Fibroblast of mammary gland (primary cell): ENCODE results near the gene NEURL1.
A peak's percentile ranks its signal among the peaks of the same experiment; 100 is the strongest.

Experiments used
- DNase-seq: peaks from one replicate; pipeline ENCODE4 v3.0.0-alpha.2; 2010; ENCODE audit warnings: low read depth
- H3K4me3 ChIP-seq: 2 replicates; pipeline ENCODE4 v1.5.1; 2011; ENCODE audit warnings: low read depth, mild to moderate bottlenecking, low read length, moderate library complexity; ENCODE audit not compliant: control insufficient read depth
- CTCF ChIP-seq: conservative IDR thresholded peaks from 2 replicates; pipeline ENCODE4 v1.5.1; 2011; ENCODE audit warnings: low read depth, low read length, inconsistent platforms; ENCODE audit not compliant: control insufficient read depth, insufficient read depth

Gene NEURL1

GRCh38 chr10:103472005-103472404 lies 21.5 kb upstream of the NEURL1 start:
- TF ChIP-seq CTCF: no peak
- DNase-seq: no peak
- H3K4me3 ChIP-seq: no peak overlapping the region

- no peak overlapping the region for H3K4me3 ChIP-seq
- DNase-seq: no peak
- TF ChIP-seq CTCF: no peak
Observed at GRCh38 chr10:103473261-103473671, 20.2 kb upstream of the NEURL1 start.

- no peak overlapping the region for H3K4me3 ChIP-seq
- no peak for TF ChIP-seq CTCF
- no peak for DNase-seq
Observed at GRCh38 chr10:103474077-103474476, 19.4 kb upstream of the NEURL1 start.

- DNase-seq: no peak
- H3K4me3 ChIP-seq: no peak overlapping the region
- no peak for TF ChIP-seq CTCF
Observed at GRCh38 chr10:103475437-103475836, 18.1 kb upstream of the NEURL1 start.

- H3K4me3 ChIP-seq: no peak overlapping the region
- TF ChIP-seq CTCF: peak; percentile 31
- DNase-seq: peak; percentile 36
Observed at GRCh38 chr10:103476046-103476768, 17.3 kb upstream of the NEURL1 start.

- DNase-seq: no peak
- no peak overlapping the region for H3K4me3 ChIP-seq
- TF ChIP-seq CTCF: no peak
Observed at GRCh38 chr10:103478671-103479070, 14.8 kb upstream of the NEURL1 start.
